ENCODE measurements around the gene NMT1. TPM values are rescaled to one million over a fixed set of nuclear protein-coding genes. Genes with fewer than 3 reads are reported as not detected.

NMT1 gene
- total and polyA plus RNA-seq, 4 donors: 27.0 to 83.7 (median 42.6) TPM

DNA sequence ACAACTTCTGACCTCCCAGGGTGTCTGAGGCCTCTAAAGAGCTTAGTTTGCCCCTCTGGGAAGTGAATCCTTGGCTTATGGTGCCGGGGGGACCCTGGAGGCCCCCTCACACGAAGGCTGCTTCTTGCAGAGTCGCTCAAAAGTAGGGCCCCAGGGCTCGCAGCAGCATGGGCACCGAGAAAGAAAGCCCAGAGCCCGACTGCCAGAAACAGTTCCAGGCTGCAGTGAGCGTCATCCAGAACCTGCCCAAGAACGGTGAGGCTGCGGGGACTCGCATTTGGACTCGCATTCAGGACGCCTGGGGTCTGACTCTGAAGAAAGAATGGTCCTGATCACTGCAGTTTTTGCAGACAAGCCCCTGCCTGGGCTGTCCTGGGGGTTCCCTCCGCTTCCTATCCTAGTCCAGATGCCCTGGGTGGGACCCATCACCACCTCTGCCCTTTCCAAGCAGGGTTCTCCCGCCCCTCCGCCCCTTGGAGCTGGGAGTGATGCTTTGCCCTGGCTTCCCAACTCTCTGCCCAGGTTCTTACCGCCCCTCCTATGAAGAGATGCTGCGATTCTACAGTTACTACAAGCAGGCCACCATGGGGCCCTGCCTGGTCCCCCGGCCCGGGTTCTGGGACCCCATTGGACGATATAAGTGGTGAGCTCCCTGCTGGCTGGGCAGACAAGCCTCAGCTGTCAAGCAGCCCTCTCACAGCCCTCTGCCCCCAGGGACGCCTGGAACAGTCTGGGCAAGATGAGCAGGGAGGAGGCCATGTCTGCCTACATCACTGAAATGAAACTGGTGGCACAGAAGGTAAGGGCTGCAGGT, 75.1 kb downstream of the NMT1 start:
- peak; percentile 46 for DNase-seq (ENCODE audit: low spot score)
- H3K27ac ChIP-seq (ENCODE audit: low read depth in 1 of 2, low read length in 2 of 2): peak overlapping the region; percentile 90 to 91
- H3K9me3 ChIP-seq (ENCODE audit: control insufficient read depth in 4 of 4, low read length in 3 of 4): no peaks in the 10 kb centered on the region
- H3K4me1 ChIP-seq (ENCODE audit: control insufficient read depth in 4 of 4, insufficient read depth in 4 of 4, low read length in 3 of 4): peaks cover 2 to 57% (median 38%) of the 10 kb centered on the region in 4 donors
- peak overlapping the region; percentile 63 to 80 for H3K9ac ChIP-seq (ENCODE audit: low read depth in 1 of 2, low read length in 2 of 2)
- no peaks in the 10 kb centered on the region for H3K27me3 ChIP-seq (ENCODE audit: control insufficient read depth in 4 of 4, insufficient read depth in 4 of 4, low read length in 3 of 4)
- WGBS: 29% methylated on average over 21 of the region's 21 CpGs
- TF ChIP-seq JUND (IDR thresholded peaks at IDR 0.05) (no peak), ATF3 (IDR thresholded peaks at IDR 0.05) (no peak), YY1 (IDR thresholded peaks at IDR 0.05) (peak; percentile 22)
- TF ChIP-seq, protein P1, sequence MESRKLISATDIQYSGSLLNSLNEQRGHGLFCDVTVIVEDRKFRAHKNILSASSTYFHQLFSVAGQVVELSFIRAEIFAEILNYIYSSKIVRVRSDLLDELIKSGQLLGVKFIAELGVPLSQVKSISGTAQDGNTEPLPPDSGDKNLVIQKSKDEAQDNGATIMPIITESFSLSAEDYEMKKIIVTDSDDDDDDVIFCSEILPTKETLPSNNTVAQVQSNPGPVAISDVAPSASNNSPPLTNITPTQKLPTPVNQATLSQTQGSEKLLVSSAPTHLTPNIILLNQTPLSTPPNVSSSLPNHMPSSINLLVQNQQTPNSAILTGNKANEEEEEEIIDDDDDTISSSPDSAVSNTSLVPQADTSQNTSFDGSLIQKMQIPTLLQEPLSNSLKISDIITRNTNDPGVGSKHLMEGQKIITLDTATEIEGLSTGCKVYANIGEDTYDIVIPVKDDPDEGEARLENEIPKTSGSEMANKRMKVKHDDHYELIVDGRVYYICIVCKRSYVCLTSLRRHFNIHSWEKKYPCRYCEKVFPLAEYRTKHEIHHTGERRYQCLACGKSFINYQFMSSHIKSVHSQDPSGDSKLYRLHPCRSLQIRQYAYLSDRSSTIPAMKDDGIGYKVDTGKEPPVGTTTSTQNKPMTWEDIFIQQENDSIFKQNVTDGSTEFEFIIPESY (IDR thresholded peaks at IDR 0.05): no peak
- peaks cover 3 to 9% (median 7%) of the 10 kb centered on the region in 4 donors for H3K36me3 ChIP-seq (ENCODE audit: control insufficient read depth in 4 of 4, insufficient read depth in 3 of 4, low read depth in 1 of 4, low read length in 3 of 4)
- peak overlapping the region; percentile 67 to 79 (median 73) for H3K4me3 ChIP-seq (ENCODE audit: low read depth in 1 of 3, low read length in 3 of 3)

DNA sequence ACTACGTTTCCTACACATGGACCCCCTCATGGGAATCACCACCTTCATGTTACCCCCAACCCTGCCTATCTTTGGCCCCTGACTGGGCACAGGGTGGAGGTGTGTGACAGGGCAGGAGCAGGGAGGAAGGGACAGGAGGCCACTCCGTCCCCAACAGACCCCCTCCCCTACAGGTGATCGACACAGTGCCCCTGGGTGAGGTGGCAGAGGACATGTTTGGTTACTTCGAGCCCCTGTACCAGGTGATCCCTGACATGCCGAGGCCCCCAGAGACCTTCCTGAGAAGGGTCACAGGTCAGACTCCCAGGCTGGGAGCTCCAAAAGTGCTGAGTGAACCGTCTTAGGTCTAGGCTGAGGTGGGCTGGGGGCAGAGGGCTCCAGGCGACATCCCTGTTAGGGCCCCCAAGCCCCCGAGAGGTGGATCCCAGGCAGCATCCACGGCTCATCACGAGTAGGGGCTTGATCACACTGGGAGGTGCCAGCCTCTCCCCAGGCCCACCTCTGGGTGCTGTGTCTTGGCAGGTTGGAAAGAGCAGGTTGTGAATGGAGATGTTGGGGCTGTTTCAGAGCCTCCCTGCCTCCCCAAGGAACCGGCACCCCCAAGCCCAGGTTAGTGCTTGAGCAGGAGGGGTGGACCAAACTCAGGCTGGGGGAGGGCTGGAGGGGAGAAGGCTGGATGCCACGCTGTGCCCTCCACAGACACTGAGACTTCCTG, 75.9 kb downstream of the NMT1 start:
- 43% methylated on average over 12 of the region's 12 CpGs for WGBS
- H3K9me3 ChIP-seq (ENCODE audit: control insufficient read depth in 4 of 4, low read length in 3 of 4): no peaks in the 10 kb centered on the region
- peak overlapping the region; percentile 90 to 91 for H3K27ac ChIP-seq (ENCODE audit: low read depth in 1 of 2, low read length in 2 of 2)
- peak overlapping the region; percentile 67 to 79 (median 73) for H3K4me3 ChIP-seq (ENCODE audit: low read depth in 1 of 3, low read length in 3 of 3)
- no peak for DNase-seq (ENCODE audit: low spot score)
- H3K27me3 ChIP-seq (ENCODE audit: control insufficient read depth in 4 of 4, insufficient read depth in 4 of 4, low read length in 3 of 4): no peaks in the 10 kb centered on the region
- peaks cover 3 to 9% (median 7%) of the 10 kb centered on the region in 4 donors for H3K36me3 ChIP-seq (ENCODE audit: control insufficient read depth in 4 of 4, insufficient read depth in 3 of 4, low read depth in 1 of 4, low read length in 3 of 4)
- H3K9ac ChIP-seq (ENCODE audit: low read depth in 1 of 2, low read length in 2 of 2): peak overlapping the region; percentile 63 to 80
- TF ChIP-seq, protein P1 (IDR thresholded peaks at IDR 0.05): no peak
- TF ChIP-seq ATF3 (IDR thresholded peaks at IDR 0.05): no peak
- TF ChIP-seq FOXA2 (IDR thresholded peaks at IDR 0.05): no peak
- no peak for TF ChIP-seq YY1 (IDR thresholded peaks at IDR 0.05)
- TF ChIP-seq, protein P2, sequence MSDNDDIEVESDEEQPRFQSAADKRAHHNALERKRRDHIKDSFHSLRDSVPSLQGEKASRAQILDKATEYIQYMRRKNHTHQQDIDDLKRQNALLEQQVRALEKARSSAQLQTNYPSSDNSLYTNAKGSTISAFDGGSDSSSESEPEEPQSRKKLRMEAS (IDR thresholded peaks at IDR 0.05): no peak
- TF ChIP-seq EGR1 (IDR thresholded peaks at IDR 0.05; ENCODE audit: low read depth in 2 of 2): no peak
- no peak for TF ChIP-seq REST (IDR thresholded peaks at IDR 0.05)
- TF ChIP-seq JUND (IDR thresholded peaks at IDR 0.05): no peak
- TF ChIP-seq, protein P3, sequence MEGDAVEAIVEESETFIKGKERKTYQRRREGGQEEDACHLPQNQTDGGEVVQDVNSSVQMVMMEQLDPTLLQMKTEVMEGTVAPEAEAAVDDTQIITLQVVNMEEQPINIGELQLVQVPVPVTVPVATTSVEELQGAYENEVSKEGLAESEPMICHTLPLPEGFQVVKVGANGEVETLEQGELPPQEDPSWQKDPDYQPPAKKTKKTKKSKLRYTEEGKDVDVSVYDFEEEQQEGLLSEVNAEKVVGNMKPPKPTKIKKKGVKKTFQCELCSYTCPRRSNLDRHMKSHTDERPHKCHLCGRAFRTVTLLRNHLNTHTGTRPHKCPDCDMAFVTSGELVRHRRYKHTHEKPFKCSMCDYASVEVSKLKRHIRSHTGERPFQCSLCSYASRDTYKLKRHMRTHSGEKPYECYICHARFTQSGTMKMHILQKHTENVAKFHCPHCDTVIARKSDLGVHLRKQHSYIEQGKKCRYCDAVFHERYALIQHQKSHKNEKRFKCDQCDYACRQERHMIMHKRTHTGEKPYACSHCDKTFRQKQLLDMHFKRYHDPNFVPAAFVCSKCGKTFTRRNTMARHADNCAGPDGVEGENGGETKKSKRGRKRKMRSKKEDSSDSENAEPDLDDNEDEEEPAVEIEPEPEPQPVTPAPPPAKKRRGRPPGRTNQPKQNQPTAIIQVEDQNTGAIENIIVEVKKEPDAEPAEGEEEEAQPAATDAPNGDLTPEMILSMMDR (IDR thresholded peaks at IDR 0.05; ENCODE audit: low read depth, low read length, missing input control): no peak
- no peak for TF ChIP-seq RAD21 (IDR thresholded peaks at IDR 0.05)
- no peak for TF ChIP-seq FOXA1 (IDR thresholded peaks at IDR 0.05)
- TF ChIP-seq RXRA (IDR thresholded peaks at IDR 0.05): no peak
- TF ChIP-seq HNF4A (conservative IDR thresholded peaks at IDR 0.05): no peak
- no peak for TF ChIP-seq NR2F2 (IDR thresholded peaks at IDR 0.05)
- no peak for TF ChIP-seq HNF4G (IDR thresholded peaks at IDR 0.05)
- TF ChIP-seq TAF1 (conservative IDR thresholded peaks at IDR 0.05): no peak
- no peak for TF ChIP-seq SP1 (IDR thresholded peaks at IDR 0.05)
- TF ChIP-seq GABPA (IDR thresholded peaks at IDR 0.05 in 1 of 2, conservative IDR thresholded peaks at IDR 0.05 in 1 of 2): no peak
- H3K4me1 ChIP-seq (ENCODE audit: control insufficient read depth in 4 of 4, insufficient read depth in 4 of 4, low read length in 3 of 4): peaks cover 2 to 52% (median 38%) of the 10 kb centered on the region in 4 donors
